ENCODE results near the gene PIGM.

Gene PIGM

DNA sequence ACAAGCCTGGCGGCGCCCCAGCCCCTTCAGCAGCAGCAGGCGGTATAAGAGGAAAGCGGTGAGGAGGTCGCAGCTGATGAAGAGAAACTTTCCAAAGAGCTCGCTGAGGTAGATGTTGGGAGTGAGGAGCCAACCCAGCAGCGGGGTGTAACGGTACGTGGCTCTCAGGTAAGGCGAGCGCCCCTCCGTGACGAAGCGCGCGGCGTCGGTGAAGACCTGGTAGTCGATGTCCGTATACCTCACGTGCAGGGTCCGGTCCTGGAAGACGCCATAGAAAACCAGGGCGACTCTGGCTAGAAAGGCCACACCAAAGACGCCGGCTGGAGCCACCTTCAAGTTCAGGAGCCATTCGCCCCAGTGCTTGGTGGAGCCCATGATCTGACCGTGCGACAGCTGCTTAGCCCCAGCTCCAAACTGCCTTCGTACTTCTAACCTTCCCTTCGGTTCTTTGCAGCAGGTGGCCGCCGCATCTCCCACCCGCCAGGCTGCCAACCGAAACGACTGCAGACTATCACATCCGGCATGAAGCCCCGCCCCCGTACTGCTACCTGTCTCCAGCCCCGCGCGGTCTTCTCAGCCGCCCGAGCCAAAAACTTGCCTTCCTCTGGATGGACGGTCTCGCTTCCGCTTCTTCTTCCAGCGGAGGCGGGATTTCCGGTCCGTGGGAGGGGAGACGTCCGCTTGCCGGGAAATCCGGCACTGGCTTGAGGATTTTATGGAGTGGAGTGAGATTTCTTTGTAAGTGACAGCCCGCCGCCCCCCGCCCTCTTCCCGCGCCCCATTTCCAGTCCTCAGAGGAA is at the start of gene PIGM:
Gene PIGM (minus strand): TSS at position 626 of the 800 bp plus-strand sequence. CDS start 251 bp downstream, at position 375.
- in situ Hi-C loops (cut with HindIII; ENCODE audit: low sequenced_read_pairs), result no loop called here
- TF ChIP-seq, protein P1, sequence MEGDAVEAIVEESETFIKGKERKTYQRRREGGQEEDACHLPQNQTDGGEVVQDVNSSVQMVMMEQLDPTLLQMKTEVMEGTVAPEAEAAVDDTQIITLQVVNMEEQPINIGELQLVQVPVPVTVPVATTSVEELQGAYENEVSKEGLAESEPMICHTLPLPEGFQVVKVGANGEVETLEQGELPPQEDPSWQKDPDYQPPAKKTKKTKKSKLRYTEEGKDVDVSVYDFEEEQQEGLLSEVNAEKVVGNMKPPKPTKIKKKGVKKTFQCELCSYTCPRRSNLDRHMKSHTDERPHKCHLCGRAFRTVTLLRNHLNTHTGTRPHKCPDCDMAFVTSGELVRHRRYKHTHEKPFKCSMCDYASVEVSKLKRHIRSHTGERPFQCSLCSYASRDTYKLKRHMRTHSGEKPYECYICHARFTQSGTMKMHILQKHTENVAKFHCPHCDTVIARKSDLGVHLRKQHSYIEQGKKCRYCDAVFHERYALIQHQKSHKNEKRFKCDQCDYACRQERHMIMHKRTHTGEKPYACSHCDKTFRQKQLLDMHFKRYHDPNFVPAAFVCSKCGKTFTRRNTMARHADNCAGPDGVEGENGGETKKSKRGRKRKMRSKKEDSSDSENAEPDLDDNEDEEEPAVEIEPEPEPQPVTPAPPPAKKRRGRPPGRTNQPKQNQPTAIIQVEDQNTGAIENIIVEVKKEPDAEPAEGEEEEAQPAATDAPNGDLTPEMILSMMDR (IDR thresholded peaks at IDR 0.05; ENCODE audit: low read depth, low read length), result no peak
- peak; percentile 91 for DNase-seq (ENCODE audit: low read depth, low spot score)
- H3K4me3 ChIP-seq (ENCODE audit: low read depth, low read length), result peak within 1 kb of the TSS; percentile 70

DNA sequence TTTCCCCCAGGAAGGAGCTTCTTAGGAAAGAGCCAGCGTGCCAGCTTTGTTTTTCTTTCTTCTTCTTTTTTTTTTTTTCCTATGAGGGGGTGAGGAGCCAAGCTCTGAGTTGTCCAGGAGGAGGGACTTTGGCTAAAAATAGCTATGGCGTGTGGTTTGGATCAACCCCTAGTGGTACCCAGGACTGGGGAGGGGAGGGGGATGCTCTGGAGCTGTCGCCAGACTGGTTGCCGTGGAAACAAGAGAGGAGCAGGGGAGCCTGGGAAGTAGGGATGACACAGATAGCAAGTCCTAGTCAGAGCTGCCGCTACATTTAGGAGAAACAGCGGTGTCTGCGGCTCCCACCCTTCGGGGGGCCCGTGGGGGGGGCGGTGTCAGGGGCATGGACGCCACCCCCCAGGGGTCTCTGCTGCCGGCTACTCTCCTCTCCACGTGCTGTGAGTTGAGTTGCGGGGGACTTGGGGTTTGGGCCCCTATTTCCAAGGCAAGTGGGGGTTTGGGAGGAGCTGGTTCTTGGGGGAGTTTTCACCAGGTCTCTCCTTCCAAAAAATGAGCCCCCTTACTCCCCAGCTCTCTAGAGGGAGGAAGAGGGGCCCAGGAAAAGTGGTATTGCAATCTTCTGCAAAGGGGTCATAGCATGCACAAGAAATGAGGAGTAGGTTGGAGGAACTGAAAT is 49.6 kb upstream of the PIGM start, which contains the start of gene KCNJ9:
Gene KCNJ9 (plus strand): TSS at position 278 of the 676 bp plus-strand sequence. CDS start 2,493 bp downstream, outside the sequence.
- in situ Hi-C loops (cut with HindIII; ENCODE audit: low sequenced_read_pairs), result no loop called here
- DNase-seq (ENCODE audit: low read depth, low spot score), result no peak
- TF ChIP-seq, protein P1 (IDR thresholded peaks at IDR 0.05; ENCODE audit: low read depth, low read length), result no peak
- no peak within 1 kb of the TSS for H3K4me3 ChIP-seq (ENCODE audit: low read depth, low read length)

DNA sequence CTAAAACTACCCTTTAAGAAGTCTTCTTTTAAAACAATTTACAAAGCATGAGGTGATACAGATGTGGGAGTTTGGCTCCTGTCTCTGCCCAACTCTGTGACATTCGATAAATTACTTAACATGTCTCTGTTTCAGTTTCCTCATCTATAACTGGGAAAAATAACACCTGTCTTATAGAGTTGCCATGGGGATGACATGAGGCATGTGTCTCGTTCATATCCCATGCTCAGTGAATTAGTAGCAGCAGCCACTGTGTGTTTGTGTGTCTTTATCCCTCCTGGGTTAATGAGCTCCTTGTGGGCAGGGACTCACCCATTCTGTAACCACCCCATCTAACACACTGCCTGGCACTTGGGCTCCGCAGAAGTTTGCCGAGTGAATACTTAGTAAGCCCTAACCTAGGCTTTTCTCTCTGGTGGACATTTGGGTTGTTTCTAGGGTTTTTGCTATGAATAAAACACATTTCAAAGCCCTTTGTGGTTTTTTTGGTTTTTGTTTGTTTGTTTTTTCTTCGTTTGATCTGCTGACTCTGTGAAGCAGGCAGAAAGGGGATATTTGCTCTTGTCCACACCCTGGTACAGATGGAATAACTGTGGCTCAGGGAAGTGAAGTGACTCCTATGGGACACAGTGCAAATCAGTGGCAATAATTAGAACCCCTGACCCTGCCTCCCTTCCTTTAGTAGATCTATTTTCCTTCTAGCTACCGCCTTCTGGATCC is 48.8 kb upstream of the PIGM start:
- TF ChIP-seq, protein P1 (IDR thresholded peaks at IDR 0.05; ENCODE audit: low read depth, low read length), result no peak
- DNase-seq (ENCODE audit: low read depth, low spot score), result no peak
- in situ Hi-C loops (cut with HindIII; ENCODE audit: low sequenced_read_pairs), result no loop called here
- H3K4me3 ChIP-seq (ENCODE audit: low read depth, low read length), result no peak overlapping the region

DNA sequence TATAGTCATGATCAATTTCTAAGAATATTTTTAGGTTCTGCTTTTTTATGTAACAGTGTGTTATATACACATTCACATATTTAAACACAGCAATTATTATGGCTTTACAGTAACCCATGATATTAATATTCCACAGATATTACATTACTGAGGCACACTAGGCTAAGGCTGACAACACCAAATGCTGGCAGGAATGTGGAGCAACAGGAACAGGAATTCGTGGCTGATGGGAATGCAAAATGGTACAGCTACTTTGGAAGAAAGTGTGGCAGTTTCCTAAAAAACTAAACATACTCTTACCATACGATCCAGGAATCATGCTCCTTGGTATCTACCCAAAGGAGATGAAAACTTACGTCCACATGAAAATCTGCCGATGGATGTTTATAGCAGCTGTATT is 47.7 kb upstream of the PIGM start:
- DNase-seq (ENCODE audit: low read depth, low spot score), result no peak
- H3K4me3 ChIP-seq (ENCODE audit: low read depth, low read length), result no peak overlapping the region
- in situ Hi-C loops (cut with HindIII; ENCODE audit: low sequenced_read_pairs), result no loop called here
- TF ChIP-seq, protein P1 (IDR thresholded peaks at IDR 0.05; ENCODE audit: low read depth, low read length), result no peak

DNA sequence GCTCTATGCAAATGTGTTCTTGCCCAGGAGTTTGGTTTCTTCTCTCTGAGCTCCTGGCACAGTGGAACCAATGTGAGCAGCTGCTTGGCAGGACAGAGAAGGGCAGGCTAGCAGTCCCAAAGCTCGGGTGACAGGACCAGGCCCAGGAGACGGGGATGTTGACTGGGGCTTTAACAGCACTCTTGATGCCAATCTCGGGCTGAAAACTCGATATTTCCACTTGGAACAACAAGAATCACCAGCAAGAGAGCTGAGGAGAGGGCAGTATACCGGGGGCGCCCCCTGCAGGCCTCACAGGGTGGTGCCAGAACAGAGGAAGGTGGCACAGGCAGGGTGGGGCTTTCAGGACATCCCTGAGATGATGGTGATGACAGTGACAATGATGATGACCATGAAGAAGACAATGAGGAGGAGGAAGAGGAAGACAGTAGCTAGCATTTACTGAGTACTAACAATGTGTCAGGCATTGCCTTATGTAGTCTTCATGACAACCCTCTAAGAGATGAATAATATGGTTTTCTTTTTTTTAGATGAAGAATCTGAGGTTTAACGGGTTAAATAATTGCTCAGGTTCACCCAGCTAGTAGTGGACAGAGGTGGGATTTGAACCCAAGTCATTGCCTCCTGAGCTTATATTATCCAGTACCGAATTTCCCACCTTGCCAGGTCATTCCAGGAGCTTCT is 46.9 kb upstream of the PIGM start:
- TF ChIP-seq, protein P1 (IDR thresholded peaks at IDR 0.05; ENCODE audit: low read depth, low read length), result peak; percentile 82
- no peak overlapping the region for H3K4me3 ChIP-seq (ENCODE audit: low read depth, low read length)
- in situ Hi-C loops (cut with HindIII; ENCODE audit: low sequenced_read_pairs), result no loop called here
- DNase-seq (ENCODE audit: low read depth, low spot score), result no peak

DNA sequence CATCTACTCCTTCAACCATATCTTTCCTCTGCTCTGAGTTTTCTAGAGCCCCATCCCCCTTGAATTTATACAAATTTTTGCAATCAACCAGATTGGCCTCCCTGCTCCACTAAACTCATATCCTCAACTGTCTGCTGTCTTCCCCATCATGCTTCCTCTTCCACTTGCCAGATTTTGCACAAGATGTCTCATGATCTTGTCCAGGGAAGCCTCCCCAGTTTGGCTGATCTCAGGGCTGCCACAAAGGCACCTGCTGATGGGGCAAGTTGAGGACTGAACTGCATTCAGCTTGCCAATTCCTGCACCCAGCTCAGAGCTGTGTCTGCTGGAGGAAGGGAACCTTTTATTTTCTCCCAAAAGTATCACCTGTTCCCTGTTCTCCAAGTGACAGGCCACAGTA is 45.7 kb upstream of the PIGM start:
- in situ Hi-C loops (cut with HindIII; ENCODE audit: low sequenced_read_pairs), result no loop called here
- H3K4me3 ChIP-seq (ENCODE audit: low read depth, low read length), result no peak overlapping the region
- DNase-seq (ENCODE audit: low read depth, low spot score), result no peak
- TF ChIP-seq, protein P1 (IDR thresholded peaks at IDR 0.05; ENCODE audit: low read depth, low read length), result no peak

Data from astrocyte of the spinal cord (primary cell).